ENCODE results near the gene SERPINB1.

Gene SERPINB1

GRCh38 chr6:2865270-2865669 lies 23.6 kb upstream of the SERPINB1 start (continued):
- TF ChIP-seq TSHZ1 (tag by site-specific recombination; IDR thresholded peaks at IDR 0.05; ENCODE audit: borderline replicate concordance), result no peak
- no peak for TF ChIP-seq ZFP37 (tag by site-specific recombination; IDR thresholded peaks at IDR 0.05)
- no peak for TF ChIP-seq ZNF776 (tag by site-specific recombination; IDR thresholded peaks at IDR 0.05; ENCODE audit: borderline replicate concordance)
- TF ChIP-seq ZNF146 (tag by site-specific recombination; IDR thresholded peaks at IDR 0.05), result no peak
- no peak for TF ChIP-seq ZNF548 (tag by site-specific recombination; IDR thresholded peaks at IDR 0.05)
- no peak for TF ChIP-seq PRDM4 (tag by site-specific recombination; IDR thresholded peaks at IDR 0.05)
- no peak for TF ChIP-seq ZNF362 (tag by site-specific recombination; IDR thresholded peaks at IDR 0.05)
- no peak for TF ChIP-seq ZNF837 (tag by site-specific recombination; IDR thresholded peaks at IDR 0.05)
- no peak for TF ChIP-seq ZNF37A (tag by site-specific recombination; IDR thresholded peaks at IDR 0.05)
- TF ChIP-seq ZNF18 (tag by site-specific recombination; IDR thresholded peaks at IDR 0.05), result no peak

- H3K9me3 ChIP-seq (ENCODE audit: control insufficient read depth, insufficient read depth, low read depth, low read length), result no peaks in the 10 kb centered on the region
- no peak overlapping the region for H3K4me3 ChIP-seq (ENCODE audit: low read depth, low read length)
- no peaks in the 10 kb centered on the region for H3K36me3 ChIP-seq (ENCODE audit: control insufficient read depth in 2 of 2, insufficient read depth in 1 of 2, low read length in 2 of 2)
- no peak overlapping the region for H3K27ac ChIP-seq (ENCODE audit: extremely low read depth, low read depth, low read length)
- CTCF ChIA-PET, result interaction anchor here (1.6 to 1.8 kb wide), 2 partner anchors 10 to 17 kb away, joined by 5 to 6 read pairs; no protein-coding TSS in a partner anchor
- H3K4me1 ChIP-seq (ENCODE audit: control insufficient read depth, insufficient read depth, low read length), result no peaks in the 10 kb centered on the region
- POLR2A ChIA-PET, result no interaction called here
- TF ChIP-seq PRDM10 (tag by site-specific recombination; IDR thresholded peaks at IDR 0.05) (no peak), ZNF704 (tag by site-specific recombination; IDR thresholded peaks at IDR 0.05) (no peak), SP2 (tag by site-specific recombination; IDR thresholded peaks at IDR 0.05) (no peak), MZF1 (tag by site-specific recombination; IDR thresholded peaks at IDR 0.05; ENCODE audit: borderline replicate concordance) (no peak), ZNF488 (tag by site-specific recombination; IDR thresholded peaks at IDR 0.05) (no peak), ZNF362 (tag by site-specific recombination; IDR thresholded peaks at IDR 0.05) (no peak)
Observed at GRCh38 chr6:2863901-2864300, 22.2 kb upstream of the SERPINB1 start.
